Left renal cortex interstitium (tissue), 4 donors: ENCODE results near the gene CCL26. TPM values are rescaled to one million over a fixed set of nuclear protein-coding genes. Genes with fewer than 3 reads are reported as not detected.
A peak's percentile ranks its signal among the peaks of the same experiment; 100 is the strongest.
"Not testable (repeated sequence)": the region's sequence is repeated elsewhere in the genome, so short reads cannot be mapped to it uniquely, and the experiment has no call there.

Experiments
- DNase-seq, 4 donors: peaks; one replicate each; pipeline ENCODE4 v3.0.0-alpha.2; 2013; ENCODE audit warnings: low read depth in 4 of 4, low spot score in 2 of 4, missing footprints in 1 of 4
- polyA plus RNA-seq, 4 donors: library from polyadenylated mRNA; unstranded; fragments of 120-200 nt; gene quantifications; one replicate each; pipeline ENCODE4 v1.2.1, GENCODE V29; 2013; ENCODE audit not compliant: insufficient read length in 4 of 4

CCL26 gene
- polyA plus RNA-seq, 4 donors, result not detected

- no peak for DNase-seq
Observed at GRCh38 chr7:75793676-75794075, 21.7 kb upstream of the CCL26 start.

GRCh38 chr7:75792567-75792966 lies 20.6 kb upstream of the CCL26 start:
- not testable (repeated sequence) for DNase-seq

- no peak for DNase-seq
Observed at GRCh38 chr7:75789361-75789924, 17.4 kb upstream of the CCL26 start.

GRCh38 chr7:75788154-75788847 lies 16.3 kb upstream of the CCL26 start:
- not testable (repeated sequence) for DNase-seq

GRCh38 chr7:75783058-75783457 lies 11.0 kb upstream of the CCL26 start:
- DNase-seq, result not testable (repeated sequence)

- DNase-seq, result not testable (repeated sequence)
Observed at GRCh38 chr7:75780647-75781273, 8.7 kb upstream of the CCL26 start.

GRCh38 chr7:75779516-75779915 lies 7.5 kb upstream of the CCL26 start:
- DNase-seq, result not testable (repeated sequence)

GRCh38 chr7:75779035-75779434 lies 7.0 kb upstream of the CCL26 start:
- not testable (repeated sequence) for DNase-seq

- DNase-seq, result no peak
Observed at GRCh38 chr7:75776295-75776971, 4.4 kb upstream of the CCL26 start.

- not testable (repeated sequence) for DNase-seq
Observed at GRCh38 chr7:75773958-75774357, 1.9 kb upstream of the CCL26 start.

- no peak for DNase-seq
Observed at GRCh38 chr7:75771224-75771623, 787 bp downstream of the CCL26 start.

GRCh38 chr7:75762350-75762917 lies 9.6 kb downstream of the CCL26 start:
- DNase-seq, result peak in 1 of 4 donors; percentile 32

GRCh38 chr7:75761801-75762200 lies 10.2 kb downstream of the CCL26 start:
- not testable (repeated sequence) for DNase-seq

GRCh38 chr7:75758491-75758890 lies 13.5 kb downstream of the CCL26 start:
- DNase-seq, result no peak

GRCh38 chr7:75757860-75758259 lies 14.2 kb downstream of the CCL26 start:
- DNase-seq, result no peak

GRCh38 chr7:75756991-75757676 lies 14.9 kb downstream of the CCL26 start:
- peak in 1 of 4 donors; percentile 34 for DNase-seq

GRCh38 chr7:75756206-75756990 lies 15.6 kb downstream of the CCL26 start:
- no peak for DNase-seq

GRCh38 chr7:75743455-75743859 lies 28.6 kb downstream of the CCL26 start:
- no peak for DNase-seq

- DNase-seq, result peak in 1 of 4 donors; percentile 28
Observed at GRCh38 chr7:75740846-75741497, 31.0 kb downstream of the CCL26 start.
